ENCODE results near the gene CLEC3B.

CLEC3B gene

GRCh38 chr3:45033791-45034190 is 7.7 kb downstream of the CLEC3B start (continued):
- no peak for TF ChIP-seq PATZ1 (tag by site-specific recombination; IDR thresholded peaks at IDR 0.05)

GRCh38 chr3:45034612-45035252 is 8.6 kb downstream of the CLEC3B start:
- no peaks in the 10 kb centered on the region for H3K9me3 ChIP-seq (ENCODE audit: control insufficient read depth, insufficient read depth, low read depth, low read length)
- ChIA-PET CTCF (interaction anchor here (0.9 to 1.9 kb wide), 2 partner anchors 175 to 622 kb away, joined by 4 to 5 read pairs; no protein-coding TSS in a partner anchor), POLR2A (no interaction called here)
- no peak for TF ChIP-seq IKZF3 (tag by site-specific recombination; IDR thresholded peaks at IDR 0.05)
- peak; percentile 46; the same call in 1 of the 2 replicates for TF ChIP-seq ZFHX2 (tag by site-specific recombination; conservative IDR thresholded peaks at IDR 0.05)
- H3K27ac ChIP-seq (ENCODE audit: extremely low read depth, low read depth, low read length) = no peak overlapping the region
- H3K4me3 ChIP-seq (ENCODE audit: low read depth, low read length) = no peak overlapping the region
- no peaks in the 10 kb centered on the region for H3K4me1 ChIP-seq (ENCODE audit: control insufficient read depth, insufficient read depth, low read length)
- H3K36me3 ChIP-seq (ENCODE audit: control insufficient read depth in 2 of 2, insufficient read depth in 1 of 2, low read length in 2 of 2) = no peaks in the 10 kb centered on the region

GRCh38 chr3:45035441-45036301 is 9.6 kb downstream of the CLEC3B start:
- no peaks in the 10 kb centered on the region for H3K36me3 ChIP-seq (ENCODE audit: control insufficient read depth in 2 of 2, insufficient read depth in 1 of 2, low read length in 2 of 2)
- ChIA-PET CTCF (interaction anchor here (0.6 to 7.8 kb wide), 6 partner anchors 21 to 623 kb away, joined by 3 to 128 read pairs (median 6); no protein-coding TSS in a partner anchor), POLR2A (no interaction called here)
- no peak overlapping the region for H3K4me3 ChIP-seq (ENCODE audit: low read depth, low read length)
- no peaks in the 10 kb centered on the region for H3K4me1 ChIP-seq (ENCODE audit: control insufficient read depth, insufficient read depth, low read length)
- H3K27ac ChIP-seq (ENCODE audit: extremely low read depth, low read depth, low read length) = no peak overlapping the region
- TF ChIP-seq ZNF423 (tag by site-specific recombination; IDR thresholded peaks at IDR 0.05) (no peak), ZNF692 (tag by site-specific recombination; IDR thresholded peaks at IDR 0.05) (no peak), CTCF (tag by site-specific recombination; IDR thresholded peaks at IDR 0.05) (no peak), ZNF157 (tag by site-specific recombination; IDR thresholded peaks at IDR 0.05) (no peak), ZNF792 (tag by site-specific recombination; IDR thresholded peaks at IDR 0.05) (no peak), ZNF558 (tag by site-specific recombination; IDR thresholded peaks at IDR 0.05) (no peak), ZNF544 (tag by site-specific recombination; IDR thresholded peaks at IDR 0.05) (no peak), ZNF529 (tag by site-specific recombination; IDR thresholded peaks at IDR 0.05; ENCODE audit: insufficient replicate concordance) (no peak), ZNF266 (tag by site-specific recombination; IDR thresholded peaks at IDR 0.05; ENCODE audit: low read depth) (no peak), IKZF3 (tag by site-specific recombination; IDR thresholded peaks at IDR 0.05) (no peak)
- no peaks in the 10 kb centered on the region for H3K9me3 ChIP-seq (ENCODE audit: control insufficient read depth, insufficient read depth, low read depth, low read length)
